Vagina (tissue), 2 donors: ENCODE data around the gene GALNT4.

Source experiments
- POLR2A ChIP-seq, 2 donors: fragments of 450-650 bp; IDR thresholded peaks; one replicate each; pipeline ENCODE4 v1.6.1; 2017; ENCODE audit warnings: antibody characterized with exemption in 2 of 2, mild to moderate bottlenecking in 2 of 2, moderate library complexity in 2 of 2
- TF ChIP-seq, protein P1 (sequence below), 3 experiments: fragments of 450-650 bp in 2 of 3; fragments of 200-600 bp in 1 of 3; sonication (generic) in 1 of 3; IDR thresholded peaks; one replicate each; pipeline ENCODE4 v1.5.1; 2017 to 2019; ENCODE audit warnings: antibody characterized with exemption in 3 of 3, mild to moderate bottlenecking in 2 of 3, moderate library complexity in 2 of 3

DNA sequence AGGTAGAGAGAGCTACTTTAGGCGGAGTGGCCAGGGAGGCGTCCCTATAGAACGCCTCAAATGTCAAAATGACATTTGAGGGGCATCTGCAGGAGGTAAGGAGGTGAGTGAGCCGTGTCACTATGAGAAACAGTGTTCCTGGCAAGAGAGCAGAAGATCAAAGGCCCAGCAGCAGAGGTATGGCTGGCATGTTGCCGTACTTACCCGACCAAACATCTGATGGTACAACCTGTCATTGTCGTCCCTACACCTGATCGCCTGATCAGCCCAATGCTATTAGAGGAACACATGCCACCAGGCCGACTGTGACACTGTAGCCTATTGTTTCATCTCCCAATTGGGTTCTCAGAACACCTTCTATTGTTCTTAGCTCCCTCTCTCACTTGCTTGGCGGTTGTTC, 35.2 kb upstream of the GALNT4 start:
- TF ChIP-seq POLR2A (IDR thresholded peaks at IDR 0.05), result no peak
- TF ChIP-seq, protein P1, sequence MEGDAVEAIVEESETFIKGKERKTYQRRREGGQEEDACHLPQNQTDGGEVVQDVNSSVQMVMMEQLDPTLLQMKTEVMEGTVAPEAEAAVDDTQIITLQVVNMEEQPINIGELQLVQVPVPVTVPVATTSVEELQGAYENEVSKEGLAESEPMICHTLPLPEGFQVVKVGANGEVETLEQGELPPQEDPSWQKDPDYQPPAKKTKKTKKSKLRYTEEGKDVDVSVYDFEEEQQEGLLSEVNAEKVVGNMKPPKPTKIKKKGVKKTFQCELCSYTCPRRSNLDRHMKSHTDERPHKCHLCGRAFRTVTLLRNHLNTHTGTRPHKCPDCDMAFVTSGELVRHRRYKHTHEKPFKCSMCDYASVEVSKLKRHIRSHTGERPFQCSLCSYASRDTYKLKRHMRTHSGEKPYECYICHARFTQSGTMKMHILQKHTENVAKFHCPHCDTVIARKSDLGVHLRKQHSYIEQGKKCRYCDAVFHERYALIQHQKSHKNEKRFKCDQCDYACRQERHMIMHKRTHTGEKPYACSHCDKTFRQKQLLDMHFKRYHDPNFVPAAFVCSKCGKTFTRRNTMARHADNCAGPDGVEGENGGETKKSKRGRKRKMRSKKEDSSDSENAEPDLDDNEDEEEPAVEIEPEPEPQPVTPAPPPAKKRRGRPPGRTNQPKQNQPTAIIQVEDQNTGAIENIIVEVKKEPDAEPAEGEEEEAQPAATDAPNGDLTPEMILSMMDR (IDR thresholded peaks at IDR 0.05), result no peak
